HG03457 (cell line): ENCODE data around the gene EEFSEC.

ENCODE experiments used
- ATAC-seq: cut with Tn5 transposase; IDR thresholded peaks from one replicate; pipeline ENCODE4 v1.9.1; 2021; ENCODE audit warnings: moderate number of reproducible peaks; ENCODE audit not compliant: unreplicated experiment

The EEFSEC gene

GRCh38 chr3:128420720-128421438 lies 267.6 kb downstream of the EEFSEC start:
- ATAC-seq = no peak

GRCh38 chr3:128421439-128421836 lies 268.2 kb downstream of the EEFSEC start:
- no peak for ATAC-seq

GRCh38 chr3:128421966-128422365 lies 268.7 kb downstream of the EEFSEC start:
- no peak for ATAC-seq

GRCh38 chr3:128422762-128423524 lies 269.7 kb downstream of the EEFSEC start:
- ATAC-seq = no peak

GRCh38 chr3:128423525-128424147 lies 270.4 kb downstream of the EEFSEC start:
- ATAC-seq = no peak

GRCh38 chr3:128424508-128425069 lies 271.3 kb downstream of the EEFSEC start:
- ATAC-seq = no peak

- no peak for ATAC-seq
These were observed 272.0 kb downstream of the EEFSEC start for GRCh38 chr3:128425142-128425845.

- no peak for ATAC-seq
These were observed 272.5 kb downstream of the EEFSEC start for GRCh38 chr3:128425846-128426127.

- ATAC-seq = no peak
These were observed 273.0 kb downstream of the EEFSEC start for GRCh38 chr3:128426128-128426921.

GRCh38 chr3:128427175-128427857 lies 274.0 kb downstream of the EEFSEC start:
- ATAC-seq = no peak

GRCh38 chr3:128427872-128428822 lies 274.9 kb downstream of the EEFSEC start:
- no peak for ATAC-seq

- no peak for ATAC-seq
These were observed 276.0 kb downstream of the EEFSEC start for GRCh38 chr3:128429275-128429674.

- no peak for ATAC-seq
These were observed 276.5 kb downstream of the EEFSEC start for GRCh38 chr3:128429751-128430150.

GRCh38 chr3:128430301-128430700 lies 277.0 kb downstream of the EEFSEC start:
- no peak for ATAC-seq

- no peak for ATAC-seq
These were observed 277.4 kb downstream of the EEFSEC start for GRCh38 chr3:128430731-128431130.

- no peak for ATAC-seq
These were observed 278.6 kb downstream of the EEFSEC start for GRCh38 chr3:128431803-128432300.

- ATAC-seq = no peak
These were observed 279.2 kb downstream of the EEFSEC start for GRCh38 chr3:128432301-128432970.
